Measurements from ENCODE around the gene IFITM10.

IFITM10 gene

DNA sequence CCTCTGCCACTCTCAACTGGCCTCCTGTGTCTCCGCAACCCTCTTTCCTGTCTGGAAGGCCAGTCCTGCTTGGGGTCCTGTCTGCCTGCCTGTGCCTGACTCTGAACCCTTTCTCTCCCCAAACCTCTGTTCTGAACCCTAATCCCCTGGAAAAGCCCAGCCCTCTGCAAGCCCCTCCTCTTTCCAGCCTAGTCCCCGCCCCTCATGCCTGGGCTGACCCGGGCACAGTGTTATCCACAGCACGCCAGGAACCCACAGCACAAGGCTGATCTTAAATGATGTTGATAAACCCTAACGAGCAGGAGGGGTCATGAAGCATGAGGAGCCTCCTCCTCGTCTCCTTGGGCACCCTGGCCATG, at the start of gene IFITM10:
Gene IFITM10, minus strand, starts transcription at position 115 of the 359 bp plus-strand sequence. CDS start 153 bp downstream, outside the sequence.
- no peak for DNase-seq (ENCODE audit: low read depth)
- TF ChIP-seq, protein P1, sequence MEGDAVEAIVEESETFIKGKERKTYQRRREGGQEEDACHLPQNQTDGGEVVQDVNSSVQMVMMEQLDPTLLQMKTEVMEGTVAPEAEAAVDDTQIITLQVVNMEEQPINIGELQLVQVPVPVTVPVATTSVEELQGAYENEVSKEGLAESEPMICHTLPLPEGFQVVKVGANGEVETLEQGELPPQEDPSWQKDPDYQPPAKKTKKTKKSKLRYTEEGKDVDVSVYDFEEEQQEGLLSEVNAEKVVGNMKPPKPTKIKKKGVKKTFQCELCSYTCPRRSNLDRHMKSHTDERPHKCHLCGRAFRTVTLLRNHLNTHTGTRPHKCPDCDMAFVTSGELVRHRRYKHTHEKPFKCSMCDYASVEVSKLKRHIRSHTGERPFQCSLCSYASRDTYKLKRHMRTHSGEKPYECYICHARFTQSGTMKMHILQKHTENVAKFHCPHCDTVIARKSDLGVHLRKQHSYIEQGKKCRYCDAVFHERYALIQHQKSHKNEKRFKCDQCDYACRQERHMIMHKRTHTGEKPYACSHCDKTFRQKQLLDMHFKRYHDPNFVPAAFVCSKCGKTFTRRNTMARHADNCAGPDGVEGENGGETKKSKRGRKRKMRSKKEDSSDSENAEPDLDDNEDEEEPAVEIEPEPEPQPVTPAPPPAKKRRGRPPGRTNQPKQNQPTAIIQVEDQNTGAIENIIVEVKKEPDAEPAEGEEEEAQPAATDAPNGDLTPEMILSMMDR (IDR thresholded peaks at IDR 0.05; ENCODE audit: low read depth, low read length, missing control alignments) = no peak
- H3K4me3 ChIP-seq (ENCODE audit: low read depth, low read length) = no peak within 1 kb of the TSS

DNA sequence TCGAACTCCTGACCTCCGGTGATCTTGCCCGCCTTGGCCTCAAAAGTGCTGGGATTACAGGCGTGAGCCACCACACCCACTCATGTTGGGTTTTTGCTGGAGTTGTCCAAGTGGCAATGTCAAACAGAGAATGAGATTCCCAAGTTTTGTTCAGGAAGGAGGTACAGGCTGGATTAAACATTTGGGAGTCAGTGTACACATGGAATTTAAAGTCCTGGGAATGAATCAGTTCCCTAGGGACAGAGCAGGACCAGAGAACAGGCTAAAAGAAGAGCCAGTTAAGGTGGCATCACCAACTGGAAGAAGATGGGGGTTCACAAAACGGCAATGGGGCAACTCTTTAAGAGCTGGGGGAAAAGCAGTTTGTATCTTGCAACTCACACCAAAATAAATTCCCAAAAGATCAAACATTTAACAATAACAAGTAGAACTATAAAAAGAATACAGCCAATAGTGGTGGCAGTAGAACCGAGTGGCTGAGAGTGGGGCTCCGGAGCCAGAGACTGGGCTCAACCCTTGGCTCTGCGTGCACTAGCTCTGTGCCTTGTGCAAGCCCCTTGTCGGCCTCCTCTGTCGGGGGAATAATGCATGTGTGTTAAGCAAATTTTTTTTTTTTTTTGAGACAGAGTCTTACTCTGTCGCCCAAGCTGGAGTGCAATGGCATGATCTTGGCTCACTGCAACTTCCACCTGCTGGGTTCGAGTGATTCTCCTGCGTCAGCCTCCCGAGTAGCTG, 47.2 kb upstream of the IFITM10 start:
- TF ChIP-seq, protein P1 (IDR thresholded peaks at IDR 0.05; ENCODE audit: low read depth, low read length, missing control alignments) = no peak
- DNase-seq (ENCODE audit: low read depth) = no peak
- H3K4me3 ChIP-seq (ENCODE audit: low read depth, low read length) = no peak overlapping the region

DNA sequence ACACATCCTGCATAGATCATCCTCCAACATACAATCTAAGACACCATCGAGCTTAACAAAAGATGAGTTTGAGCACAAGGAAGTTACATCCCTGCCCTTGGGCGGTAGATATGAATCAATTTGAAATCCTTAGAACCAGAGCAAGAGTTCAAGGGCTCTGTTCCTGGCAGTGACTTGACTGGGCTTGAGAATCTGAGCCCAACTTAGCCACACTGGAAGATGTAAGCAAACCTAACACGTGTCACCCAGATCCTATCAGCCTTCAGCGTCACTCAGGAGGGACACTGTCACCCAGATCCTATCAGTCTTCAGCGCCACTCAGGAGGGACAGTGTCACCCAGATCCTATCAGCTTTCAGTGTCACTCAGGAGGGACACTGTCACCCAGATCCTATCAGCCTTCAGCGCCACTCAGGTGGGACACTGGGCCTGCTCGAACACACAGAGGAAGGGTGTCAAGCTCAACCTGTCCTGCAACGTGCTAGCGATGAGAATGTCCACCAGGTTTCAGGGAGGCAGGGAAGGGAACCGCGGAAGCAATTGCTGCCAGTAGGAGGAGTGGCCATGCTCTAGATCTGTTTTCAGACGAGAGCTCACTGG, 46.1 kb upstream of the IFITM10 start:
- DNase-seq (ENCODE audit: low read depth) = no peak
- H3K4me3 ChIP-seq (ENCODE audit: low read depth, low read length) = no peak overlapping the region
- TF ChIP-seq, protein P1 (IDR thresholded peaks at IDR 0.05; ENCODE audit: low read depth, low read length, missing control alignments) = no peak

DNA sequence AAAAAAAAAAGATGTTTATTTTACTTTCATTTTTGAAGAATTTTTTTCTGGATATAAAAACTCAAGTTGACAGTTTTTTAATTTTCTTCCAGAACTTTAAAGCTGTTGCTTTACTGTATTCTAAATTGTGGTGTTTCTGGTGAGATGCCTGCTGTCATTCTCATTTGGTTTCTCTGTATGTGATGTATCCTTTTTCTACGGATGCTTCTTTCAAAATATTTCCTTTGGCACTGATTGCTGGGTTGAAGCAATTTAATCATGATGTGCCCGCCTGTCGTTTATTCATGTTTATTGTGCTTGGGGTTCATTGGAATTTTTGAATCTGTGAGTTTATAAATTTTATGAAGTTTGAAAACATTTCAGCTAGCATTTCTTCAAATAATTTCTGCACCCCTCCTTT, 42.7 kb upstream of the IFITM10 start:
- no peak overlapping the region for H3K4me3 ChIP-seq (ENCODE audit: low read depth, low read length)
- no peak for DNase-seq (ENCODE audit: low read depth)
- TF ChIP-seq, protein P1 (IDR thresholded peaks at IDR 0.05; ENCODE audit: low read depth, low read length, missing control alignments) = no peak

DNA sequence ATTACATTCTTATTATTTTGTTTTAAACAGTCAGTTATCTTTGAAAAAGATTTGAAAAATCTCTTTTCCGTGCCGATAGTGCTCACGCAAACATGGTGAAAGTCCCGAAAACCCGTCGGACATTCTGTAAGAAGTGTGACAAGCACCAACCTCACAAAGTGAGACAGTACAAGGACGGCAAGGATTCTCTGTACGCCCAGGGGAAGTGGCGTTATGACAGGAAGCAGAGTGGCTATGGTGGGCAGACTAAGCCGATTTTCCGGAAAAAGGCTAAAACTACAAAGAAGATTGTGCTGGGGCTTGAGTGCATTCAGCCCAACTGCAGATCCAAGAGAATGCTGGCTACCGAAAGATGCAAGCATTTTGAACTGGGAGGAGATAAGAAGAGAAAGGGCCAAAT, 42.1 kb upstream of the IFITM10 start:
- no peak overlapping the region for H3K4me3 ChIP-seq (ENCODE audit: low read depth, low read length)
- DNase-seq (ENCODE audit: low read depth) = no peak

DNA sequence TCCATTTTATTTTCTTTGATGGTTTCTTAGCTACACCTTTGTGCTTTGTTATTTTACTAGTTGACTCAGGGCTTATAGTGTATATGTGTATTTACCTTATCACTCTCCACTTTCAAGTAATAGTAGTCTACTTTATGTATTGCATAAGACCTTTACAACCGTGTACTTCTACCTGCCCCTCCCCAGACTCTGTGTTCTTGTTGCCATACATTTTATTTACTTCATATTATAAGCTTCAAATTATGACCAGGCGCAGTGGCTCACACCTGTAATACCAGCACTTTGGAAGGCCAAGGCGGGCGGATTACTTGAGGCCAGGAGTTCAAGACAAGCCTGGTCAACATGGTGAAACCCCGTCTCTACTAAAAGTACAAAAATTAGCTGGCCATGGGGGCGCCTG, 41.5 kb upstream of the IFITM10 start:
- TF ChIP-seq, protein P1 (IDR thresholded peaks at IDR 0.05; ENCODE audit: low read depth, low read length, missing control alignments) = no peak
- DNase-seq (ENCODE audit: low read depth) = no peak
- H3K4me3 ChIP-seq (ENCODE audit: low read depth, low read length) = no peak overlapping the region

More for the DNA sequence above, 42.1 kb upstream of the IFITM10 start:
- TF ChIP-seq, protein P1 (IDR thresholded peaks at IDR 0.05; ENCODE audit: low read depth, low read length, missing control alignments) = no peak

DNA sequence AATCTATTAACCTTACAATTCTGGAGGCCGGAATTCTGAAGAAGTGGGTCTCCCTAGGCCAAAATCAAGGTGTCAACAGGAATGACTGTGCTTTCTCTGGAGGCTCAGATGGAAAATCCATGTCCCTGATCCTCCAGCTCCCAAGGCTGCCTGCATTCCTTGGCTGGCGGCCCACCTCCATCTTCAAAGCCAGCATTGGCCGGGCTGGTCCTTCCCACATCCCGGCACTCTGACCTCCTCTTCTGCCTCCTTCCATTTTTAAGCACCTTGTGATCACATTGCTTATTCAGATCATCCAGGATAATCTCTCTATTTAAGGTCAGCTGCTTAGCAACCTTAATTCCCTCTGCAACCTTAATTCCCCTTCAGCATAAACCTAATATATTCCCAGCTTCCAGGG, 36.1 kb upstream of the IFITM10 start:
- H3K4me3 ChIP-seq (ENCODE audit: low read depth, low read length) = no peak overlapping the region
- no peak for DNase-seq (ENCODE audit: low read depth)
- TF ChIP-seq, protein P1 (IDR thresholded peaks at IDR 0.05; ENCODE audit: low read depth, low read length, missing control alignments) = no peak
